Effector memory CD4-positive, alpha-beta T cell (primary cell): ENCODE measurements around the gene NR2F1.

Source experiments
- DNase-seq, 3 donors: peaks; one replicate each; pipeline ENCODE4 v3.0.0-alpha.2; 2020
- H3K27ac ChIP-seq: 2 replicates; pipeline ENCODE4 v1.7.0; 2013; ENCODE audit warnings: mild to moderate bottlenecking, low read length, moderate library complexity; ENCODE audit not compliant: insufficient read depth, poor library complexity, severe bottlenecking
- H3K27me3 ChIP-seq: replicated peaks from 2 replicates; pipeline ENCODE4 v1.7.0; 2013; ENCODE audit warnings: mild to moderate bottlenecking, low read length; ENCODE audit not compliant: insufficient read depth, control insufficient read depth, poor library complexity, severe bottlenecking
- H3K36me3 ChIP-seq: 2 replicates; pipeline ENCODE4 v1.7.0; 2013; ENCODE audit warnings: mild to moderate bottlenecking, low read length, moderate library complexity; ENCODE audit not compliant: control insufficient read depth, insufficient read depth
- H3K4me1 ChIP-seq: 2 replicates; pipeline ENCODE4 v1.7.0; 2013; ENCODE audit warnings: low read length, mild to moderate bottlenecking; ENCODE audit not compliant: control insufficient read depth, insufficient read depth, poor library complexity, severe bottlenecking
- H3K4me3 ChIP-seq: 2 replicates; pipeline ENCODE4 v1.7.0; 2013; ENCODE audit warnings: low read length, low read depth, mild to moderate bottlenecking; ENCODE audit not compliant: insufficient read depth, poor library complexity, severe bottlenecking
- H3K9me3 ChIP-seq: 2 replicates; pipeline ENCODE4 v1.7.0; 2013; ENCODE audit warnings: mild to moderate bottlenecking, low read length, moderate library complexity; ENCODE audit not compliant: control insufficient read depth

The NR2F1 gene

GRCh38 chr5:93600409-93601070 lies 17.5 kb downstream of the NR2F1 start:
- no peak for DNase-seq
- Histone ChIP-seq H3K4me3 (no peak overlapping the region), H3K27ac (no peak overlapping the region), H3K9me3 (no peaks in the 10 kb centered on the region), H3K27me3 (peaks cover 84% of the 10 kb centered on the region), H3K4me1 (peaks cover 5% of the 10 kb centered on the region), H3K36me3 (no peaks in the 10 kb centered on the region)

GRCh38 chr5:93601071-93601801 lies 18.2 kb downstream of the NR2F1 start:
- H3K27me3 ChIP-seq, result peaks cover 84% of the 10 kb centered on the region
- no peaks in the 10 kb centered on the region for H3K36me3 ChIP-seq
- peaks cover 5% of the 10 kb centered on the region for H3K4me1 ChIP-seq
- H3K9me3 ChIP-seq, result no peaks in the 10 kb centered on the region
- H3K27ac ChIP-seq, result no peak overlapping the region
- no peak for DNase-seq
- H3K4me3 ChIP-seq, result no peak overlapping the region

- Histone ChIP-seq H3K27me3 (peaks cover 83% of the 10 kb centered on the region), H3K36me3 (no peaks in the 10 kb centered on the region), H3K27ac (no peak overlapping the region), H3K4me1 (peaks cover 5% of the 10 kb centered on the region), H3K4me3 (no peak overlapping the region), H3K9me3 (no peaks in the 10 kb centered on the region)
- no peak for DNase-seq
Observed at GRCh38 chr5:93601802-93602155, 18.8 kb downstream of the NR2F1 start.

GRCh38 chr5:93602241-93603077 lies 19.4 kb downstream of the NR2F1 start:
- Histone ChIP-seq H3K4me1 (peaks cover 5% of the 10 kb centered on the region), H3K27ac (no peak overlapping the region), H3K9me3 (no peaks in the 10 kb centered on the region), H3K27me3 (peaks cover 82% of the 10 kb centered on the region), H3K36me3 (no peaks in the 10 kb centered on the region), H3K4me3 (no peak overlapping the region)
- DNase-seq, result no peak

GRCh38 chr5:93603078-93603792 lies 20.2 kb downstream of the NR2F1 start:
- Histone ChIP-seq H3K27me3 (peaks cover 84% of the 10 kb centered on the region), H3K4me3 (no peak overlapping the region), H3K9me3 (no peaks in the 10 kb centered on the region), H3K4me1 (peaks cover 9% of the 10 kb centered on the region), H3K36me3 (no peaks in the 10 kb centered on the region), H3K27ac (no peak overlapping the region)
- DNase-seq, result no peak

- Histone ChIP-seq H3K27me3 (peaks cover 84% of the 10 kb centered on the region), H3K4me3 (no peak overlapping the region), H3K36me3 (no peaks in the 10 kb centered on the region), H3K9me3 (no peaks in the 10 kb centered on the region), H3K4me1 (peaks cover 9% of the 10 kb centered on the region), H3K27ac (no peak overlapping the region)
- no peak for DNase-seq
Observed at GRCh38 chr5:93603793-93604643, 21.0 kb downstream of the NR2F1 start.

- Histone ChIP-seq H3K27me3 (peaks cover 82% of the 10 kb centered on the region), H3K4me1 (peaks cover 9% of the 10 kb centered on the region), H3K36me3 (no peaks in the 10 kb centered on the region), H3K27ac (no peak overlapping the region), H3K4me3 (no peak overlapping the region), H3K9me3 (no peaks in the 10 kb centered on the region)
- no peak for DNase-seq
Observed at GRCh38 chr5:93604644-93605515, 21.9 kb downstream of the NR2F1 start.

- H3K9me3 ChIP-seq, result no peaks in the 10 kb centered on the region
- H3K27me3 ChIP-seq, result peaks cover 83% of the 10 kb centered on the region
- H3K4me1 ChIP-seq, result peaks cover 9% of the 10 kb centered on the region
- H3K27ac ChIP-seq, result no peak overlapping the region
- H3K36me3 ChIP-seq, result no peaks in the 10 kb centered on the region
- H3K4me3 ChIP-seq, result no peak overlapping the region
- DNase-seq, result no peak
Observed at GRCh38 chr5:93606382-93606752, 23.3 kb downstream of the NR2F1 start.
